Liver (tissue), 9 donors: ENCODE measurements around the gene PPFIA4. TPM values are rescaled to one million over a fixed set of nuclear protein-coding genes. Genes with fewer than 3 reads are reported as not detected.

Experiments
- DNase-seq: peaks from one replicate; pipeline ENCODE4 v3.0.0-alpha.2; 2017; ENCODE audit warnings: low spot score
- H3K27ac ChIP-seq, 2 donors: one replicate each; pipeline ENCODE4 v1.7.0; 2013; ENCODE audit warnings: inconsistent platforms in 2 of 2, low read length in 2 of 2, control low read depth in 1 of 2, low read depth in 1 of 2, mild to moderate bottlenecking in 1 of 2
- H3K27me3 ChIP-seq, 4 donors: one replicate each; pipeline versions ENCODE4 v1.6.1 to v1.7.0; 2013; ENCODE audit warnings: low read length in 3 of 4, inconsistent platforms in 1 of 4, mild to moderate bottlenecking in 1 of 4, moderate library complexity in 1 of 4; ENCODE audit not compliant: control insufficient read depth in 4 of 4, insufficient read depth in 4 of 4
- H3K36me3 ChIP-seq, 4 donors: one replicate each; pipeline versions ENCODE4 v1.6.1 to v1.7.0; 2013; ENCODE audit warnings: low read length in 3 of 4, mild to moderate bottlenecking in 3 of 4, low read depth in 1 of 4, moderate library complexity in 1 of 4; ENCODE audit not compliant: control insufficient read depth in 4 of 4, insufficient read depth in 3 of 4
- H3K4me1 ChIP-seq, 4 donors: one replicate each; pipeline versions ENCODE4 v1.6.1 to v1.7.0; 2013; ENCODE audit warnings: low read length in 3 of 4, mild to moderate bottlenecking in 3 of 4, moderate library complexity in 1 of 4; ENCODE audit not compliant: control insufficient read depth in 4 of 4, insufficient read depth in 4 of 4
- H3K4me3 ChIP-seq, 3 donors: one replicate each; pipeline versions ENCODE4 v1.6.1 to v1.7.0; 2013; ENCODE audit warnings: low read length in 3 of 3, control low read depth in 1 of 3, low read depth in 1 of 3, mild to moderate bottlenecking in 1 of 3
- H3K9ac ChIP-seq, 2 donors: one replicate each; pipeline ENCODE4 v1.7.0; 2013; ENCODE audit warnings: low read length in 2 of 2, mild to moderate bottlenecking in 2 of 2, moderate library complexity in 2 of 2, control low read depth in 1 of 2, low read depth in 1 of 2
- H3K9me3 ChIP-seq, 4 donors: one replicate each; pipeline versions ENCODE4 v1.6.1 to v1.7.0; 2013; ENCODE audit warnings: low read length in 3 of 4; ENCODE audit not compliant: control insufficient read depth in 4 of 4
- CTCF ChIP-seq: fragments of 150-350 bp; IDR thresholded peaks from 2 replicates; pipeline ENCODE4 v1.5.1; 2017; ENCODE audit warnings: improper control_type of control experiment, low read depth, low read length; ENCODE audit not compliant: missing input control
- GABPA ChIP-seq, 2 donors: IDR thresholded peaks in 1 of 2; conservative IDR thresholded peaks in 1 of 2; 2 replicates each; pipeline ENCODE4 v1.6.1; 2016; ENCODE audit warnings: antibody characterized with exemption in 2 of 2, mild to moderate bottlenecking in 1 of 2, moderate library complexity in 1 of 2
- HNF4A ChIP-seq, 2 donors: conservative IDR thresholded peaks; 2 replicates each; pipeline ENCODE4 v1.6.1; 2016; ENCODE audit warnings: antibody characterized with exemption in 2 of 2, mild to moderate bottlenecking in 2 of 2
- NR2F2 ChIP-seq: IDR thresholded peaks from 2 replicates; pipeline ENCODE4 v1.6.1; 2016; ENCODE audit warnings: antibody characterized with exemption
- RAD21 ChIP-seq, 2 donors: IDR thresholded peaks; 2 replicates each; pipeline ENCODE4 v1.6.1; 2016; ENCODE audit warnings: antibody characterized with exemption in 2 of 2, mild to moderate bottlenecking in 2 of 2
- REST ChIP-seq: IDR thresholded peaks from 2 replicates; pipeline ENCODE4 v1.6.1; 2016; ENCODE audit warnings: antibody characterized with exemption, mild to moderate bottlenecking
- RXRA ChIP-seq, 2 donors: IDR thresholded peaks; 2 replicates each; pipeline ENCODE4 v1.6.1; 2017 to 2018; ENCODE audit warnings: antibody characterized with exemption in 2 of 2, mild to moderate bottlenecking in 1 of 2
- TAF1 ChIP-seq: conservative IDR thresholded peaks from 2 replicates; pipeline ENCODE4 v1.6.1; 2016; ENCODE audit warnings: antibody characterized with exemption, mild to moderate bottlenecking
- YY1 ChIP-seq: IDR thresholded peaks from 2 replicates; pipeline ENCODE4 v1.6.1; 2016; ENCODE audit warnings: antibody characterized with exemption, mild to moderate bottlenecking
- ZBTB33 ChIP-seq: IDR thresholded peaks from 2 replicates; pipeline ENCODE4 v1.6.1; 2016; ENCODE audit warnings: antibody characterized with exemption
- WGBS: extraction: QIAGEN DNeasy Blood & Tissue Kit; methylation state at CpG from one replicate; pipeline ENCODE4 v1.1.7; 2013; 5-methylcytosine and 5-hydroxymethylcytosine counted together
- polyA plus RNA-seq, 2 donors: library from polyadenylated mRNA; stranded (reverse) in 1 of 2; unstranded in 1 of 2; fragments of 200-250 nt in 1 of 2; fragments of >200 nt in 1 of 2; fragmentation: Nextera tagmentation in 1 of 2; extraction: Ambion mirVana in 1 of 2; gene quantifications; one replicate each; pipeline versions ENCODE4 v1.2.1 to v1.2.3, GENCODE V29; 2013 to 2015
- total RNA-seq, 2 donors: library from RNA; depleted of rRNA; stranded (reverse); fragments of >200 nt; gene quantifications; one replicate each; pipeline ENCODE4 v1.2.3, GENCODE V29; 2014
- TF ChIP-seq, protein P1 (sequence below): IDR thresholded peaks from 2 replicates; pipeline ENCODE4 v1.6.1; 2016; ENCODE audit warnings: antibody characterized with exemption
- donor health status: healthy.
- donor health status: healthy.
- donor health status: healthy.
- donor health status: healthy.
- donor health status: healthy.

Gene PPFIA4
- total and polyA plus RNA-seq, 4 donors, result 0.07 to 0.33 (median 0.15) TPM

- peak overlapping the region; percentile 42 to 53 (median 48) for H3K4me3 ChIP-seq
- H3K9me3 ChIP-seq, result no peaks in the 10 kb centered on the region
- TF ChIP-seq CTCF (no peak), GABPA (IDR thresholded peaks at IDR 0.05 in 1 of 2, conservative IDR thresholded peaks at IDR 0.05 in 1 of 2) (no peak), ZBTB33 (no peak), RXRA (IDR thresholded peaks at IDR 0.05) (no peak), REST (no peak), YY1 (no peak), NR2F2 (no peak), HNF4A (conservative IDR thresholded peaks at IDR 0.05) (no peak)
- no peak overlapping the region for H3K27ac ChIP-seq
- H3K9ac ChIP-seq, result no peak overlapping the region
- 13% methylated on average over 46 of the region's 46 CpGs for WGBS
- no peak for DNase-seq
- no peaks in the 10 kb centered on the region for H3K27me3 ChIP-seq
- H3K36me3 ChIP-seq, result peaks cover 3 to 16% (median 14%) of the 10 kb centered on the region in 4 donors
- H3K4me1 ChIP-seq, result peaks cover 5 to 7% (median 6%) of the 10 kb centered on the region in 4 donors
These were observed 674 bp downstream of the PPFIA4 start for GRCh38 chr1:203026666-203027663.

DNA sequence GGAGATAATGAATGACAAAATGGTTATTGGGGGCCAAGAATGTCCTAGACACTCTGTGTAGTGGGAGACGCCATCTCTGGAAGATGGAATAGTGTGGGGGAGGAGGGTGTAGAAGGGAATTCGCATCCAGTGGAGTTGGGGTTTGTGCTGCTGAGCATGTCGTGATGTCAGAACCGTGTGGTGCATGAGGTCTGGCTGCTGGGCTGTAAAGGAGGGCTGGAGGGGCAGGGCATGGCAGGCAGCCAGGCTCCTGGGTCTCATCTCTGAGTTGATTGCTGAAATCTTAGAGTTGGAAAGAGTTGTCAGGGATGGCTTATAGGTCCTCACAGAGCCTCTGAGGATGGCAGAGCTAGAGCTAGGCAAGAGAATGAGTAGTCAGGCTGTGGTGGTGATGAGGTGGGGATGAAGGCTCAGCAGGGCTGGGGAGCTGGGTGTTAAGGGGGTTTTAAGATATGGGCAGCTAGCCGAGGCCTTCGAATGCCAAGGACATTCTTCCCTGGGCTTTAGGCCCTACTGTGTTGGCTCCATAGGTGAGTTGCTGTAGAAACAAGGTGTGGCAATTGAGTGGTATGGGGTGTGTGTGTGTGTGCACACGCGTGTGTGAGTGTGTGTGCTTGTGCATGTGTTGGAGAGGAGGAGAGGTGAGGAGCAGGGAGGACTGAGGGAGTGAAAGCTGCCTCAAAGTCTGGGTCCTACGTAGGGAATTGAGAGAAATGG lies 1.9 kb downstream of the PPFIA4 start:
- H3K27ac ChIP-seq, result no peak overlapping the region

More for the DNA sequence above, 1.9 kb downstream of the PPFIA4 start:
- H3K4me1 ChIP-seq, result peaks cover 5 to 7% (median 6%) of the 10 kb centered on the region in 4 donors
- no peaks in the 10 kb centered on the region for H3K9me3 ChIP-seq
- no peak for TF ChIP-seq RAD21 (IDR thresholded peaks at IDR 0.05)
- TF ChIP-seq HNF4A (conservative IDR thresholded peaks at IDR 0.05), result no peak
- TF ChIP-seq TAF1, result no peak
- TF ChIP-seq, protein P1, sequence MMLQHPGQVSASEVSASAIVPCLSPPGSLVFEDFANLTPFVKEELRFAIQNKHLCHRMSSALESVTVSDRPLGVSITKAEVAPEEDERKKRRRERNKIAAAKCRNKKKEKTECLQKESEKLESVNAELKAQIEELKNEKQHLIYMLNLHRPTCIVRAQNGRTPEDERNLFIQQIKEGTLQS, result no peak
- DNase-seq, result no peak
- no peaks in the 10 kb centered on the region for H3K27me3 ChIP-seq
- no peak overlapping the region for H3K9ac ChIP-seq
- WGBS, result 90% methylated on average over 9 of the region's 9 CpGs
- no peak overlapping the region for H3K4me3 ChIP-seq
- H3K36me3 ChIP-seq, result peaks cover 0 to 13% (median 10%) of the 10 kb centered on the region in 4 donors
